HK-2 (cell line): ENCODE measurements around the gene SUPT3H.

Experiments
- DNase-seq: peaks from one replicate; pipeline ENCODE4 v3.0.0-alpha.2; 2018; ENCODE audit not compliant: unreplicated experiment

Gene SUPT3H

GRCh38 chr6:45001663-45002062, 376.1 kb downstream of the SUPT3H start:
- DNase-seq = no peak

GRCh38 chr6:45000833-45001232, 376.9 kb downstream of the SUPT3H start:
- no peak for DNase-seq

- no peak for DNase-seq
Observed at GRCh38 chr6:44999066-44999465, 378.7 kb downstream of the SUPT3H start.

GRCh38 chr6:44995486-44996132, 382.1 kb downstream of the SUPT3H start:
- no peak for DNase-seq

- no peak for DNase-seq
Observed at GRCh38 chr6:44989391-44989790, 388.3 kb downstream of the SUPT3H start.

GRCh38 chr6:44985006-44985405, 392.7 kb downstream of the SUPT3H start:
- no peak for DNase-seq

GRCh38 chr6:44983467-44984365, 394.0 kb downstream of the SUPT3H start:
- DNase-seq = no peak

GRCh38 chr6:44980841-44981240, 396.9 kb downstream of the SUPT3H start:
- no peak for DNase-seq

- no peak for DNase-seq
Observed at GRCh38 chr6:44976677-44977641, 400.8 kb downstream of the SUPT3H start.

- no peak for DNase-seq
Observed at GRCh38 chr6:44974511-44974910, 403.2 kb downstream of the SUPT3H start.

- no peak for DNase-seq
Observed at GRCh38 chr6:44972709-44973108, 405.0 kb downstream of the SUPT3H start.

GRCh38 chr6:44969446-44970185, 408.1 kb downstream of the SUPT3H start:
- DNase-seq = no peak

GRCh38 chr6:44967481-44967880, 410.3 kb downstream of the SUPT3H start:
- no peak for DNase-seq

GRCh38 chr6:44966449-44967092, 411.2 kb downstream of the SUPT3H start:
- no peak for DNase-seq

GRCh38 chr6:44965708-44966107, 412.0 kb downstream of the SUPT3H start:
- DNase-seq = no peak

GRCh38 chr6:44960898-44961297, 416.8 kb downstream of the SUPT3H start:
- no peak for DNase-seq

- no peak for DNase-seq
Observed at GRCh38 chr6:44959651-44960050, 418.1 kb downstream of the SUPT3H start.

GRCh38 chr6:44957156-44957555, 420.6 kb downstream of the SUPT3H start:
- DNase-seq = no peak

- DNase-seq = no peak
Observed at GRCh38 chr6:44956396-44956795, 421.3 kb downstream of the SUPT3H start.

GRCh38 chr6:44955145-44955544, 422.6 kb downstream of the SUPT3H start:
- no peak for DNase-seq

GRCh38 chr6:44954281-44954680, 423.5 kb downstream of the SUPT3H start:
- DNase-seq = no peak
